ENCODE data around the gene HILPDA.

GRCh38 chr7:128453836-128454804, 1.6 kb upstream of the HILPDA start:
- TF ChIP-seq EZH2 (IDR thresholded peaks at IDR 0.05; ENCODE audit: insufficient read depth, poor library complexity, severe bottlenecking) = no peak
- TF ChIP-seq EZH2phosphoT487 (IDR thresholded peaks at IDR 0.05; ENCODE audit: insufficient read depth, low read depth) = no peak
